ENCODE results near the gene PRPF8. TPM values are rescaled to one million over a fixed set of nuclear protein-coding genes. Genes with fewer than 3 reads are reported as not detected.

Gene PRPF8
- total and polyA plus RNA-seq, 10 of the 15 experiments (the other 5 are each of a cell fraction or from before 2014, with no cell fraction given) = 77.2 to 337 (median 162) TPM

DNA sequence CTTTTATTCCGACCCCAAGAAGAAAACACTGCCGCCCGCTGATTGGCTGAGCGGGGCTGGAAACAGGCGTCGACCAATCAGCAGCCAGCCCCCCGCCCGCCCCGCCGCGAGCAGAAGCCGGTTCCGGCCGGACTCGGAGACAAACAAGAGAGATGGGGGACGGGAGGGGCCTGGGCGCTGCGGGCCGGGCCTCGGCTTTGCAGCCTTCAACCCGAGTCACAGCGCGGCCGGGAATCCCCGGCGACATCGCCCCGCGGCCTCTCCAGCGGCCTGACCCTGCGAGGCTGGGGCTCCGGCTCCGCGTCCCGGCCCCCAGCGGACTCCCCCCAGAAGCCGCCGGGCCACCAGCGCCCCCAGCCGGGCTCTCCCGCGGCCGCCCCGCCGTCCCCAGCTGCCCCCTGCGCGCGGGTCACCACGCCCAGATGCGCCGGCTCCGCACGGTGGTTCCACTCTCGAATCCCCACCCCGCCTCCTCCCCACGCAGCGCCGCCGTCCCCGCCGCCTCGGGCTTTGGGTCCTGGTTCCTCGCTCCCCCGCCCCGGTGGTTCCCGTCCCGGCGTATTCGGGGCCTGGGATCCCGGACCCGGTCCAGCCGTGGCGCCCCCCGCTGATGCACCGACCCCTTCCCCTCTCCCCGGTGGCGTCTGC is 55.7 kb downstream of the PRPF8 start (continued):
- TF ChIP-seq, protein P1, sequence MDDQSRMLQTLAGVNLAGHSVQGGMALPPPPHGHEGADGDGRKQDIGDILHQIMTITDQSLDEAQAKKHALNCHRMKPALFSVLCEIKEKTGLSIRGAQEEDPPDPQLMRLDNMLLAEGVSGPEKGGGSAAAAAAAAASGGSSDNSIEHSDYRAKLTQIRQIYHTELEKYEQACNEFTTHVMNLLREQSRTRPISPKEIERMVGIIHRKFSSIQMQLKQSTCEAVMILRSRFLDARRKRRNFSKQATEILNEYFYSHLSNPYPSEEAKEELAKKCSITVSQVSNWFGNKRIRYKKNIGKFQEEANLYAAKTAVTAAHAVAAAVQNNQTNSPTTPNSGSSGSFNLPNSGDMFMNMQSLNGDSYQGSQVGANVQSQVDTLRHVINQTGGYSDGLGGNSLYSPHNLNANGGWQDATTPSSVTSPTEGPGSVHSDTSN (IDR thresholded peaks at IDR 0.05; ENCODE audit: insufficient replicate concordance, low read depth, low read length) = no peak
- TF ChIP-seq BACH1 (IDR thresholded peaks at IDR 0.05; ENCODE audit: borderline replicate concordance) = peak; percentile 43
- TF ChIP-seq HCFC1 (IDR thresholded peaks at IDR 0.05; ENCODE audit: low read length) = no peak
- 0 out of 2 replicates have a peak, but pooled peaks have one; percentile 50 for TF ChIP-seq TAF1 (IDR thresholded peaks at IDR 0.05; ENCODE audit: borderline replicate concordance, low read depth, low read length)
- TF ChIP-seq EZH2 (IDR thresholded peaks at IDR 0.05; ENCODE audit: borderline replicate concordance, control insufficient read depth, low read depth, low read length) = no peak
- TF ChIP-seq EED (IDR thresholded peaks at IDR 0.05; ENCODE audit: low read depth) = no peak
- TF ChIP-seq KLF5 (IDR thresholded peaks at IDR 0.05; ENCODE audit: partially characterized antibody) = no peak
- peak; percentile 63 for TF ChIP-seq NR2C1 (IDR thresholded peaks at IDR 0.05)
- no peak for TF ChIP-seq IKZF2 (IDR thresholded peaks at IDR 0.05)
- peak; percentile 70 for TF ChIP-seq POLR2A (IDR thresholded peaks at IDR 0.05; ENCODE audit: low read depth, low read length)
- TF ChIP-seq RBBP5 (conservative IDR thresholded peaks at IDR 0.05) = no peak
- TF ChIP-seq FOXM1 (IDR thresholded peaks at IDR 0.05; ENCODE audit: low read depth, low read length) = no peak
- no peak for TF ChIP-seq KDM1A (IDR thresholded peaks at IDR 0.05; ENCODE audit: borderline replicate concordance)
- no peak for TF ChIP-seq KAT2A (conservative IDR thresholded peaks at IDR 0.05; ENCODE audit: control insufficient read depth, low read depth, low read length)
- TF ChIP-seq ZSCAN29 (IDR thresholded peaks at IDR 0.05) = peak; percentile 51; the same call in 1 of the 2 replicates
- TF ChIP-seq, protein P2, sequence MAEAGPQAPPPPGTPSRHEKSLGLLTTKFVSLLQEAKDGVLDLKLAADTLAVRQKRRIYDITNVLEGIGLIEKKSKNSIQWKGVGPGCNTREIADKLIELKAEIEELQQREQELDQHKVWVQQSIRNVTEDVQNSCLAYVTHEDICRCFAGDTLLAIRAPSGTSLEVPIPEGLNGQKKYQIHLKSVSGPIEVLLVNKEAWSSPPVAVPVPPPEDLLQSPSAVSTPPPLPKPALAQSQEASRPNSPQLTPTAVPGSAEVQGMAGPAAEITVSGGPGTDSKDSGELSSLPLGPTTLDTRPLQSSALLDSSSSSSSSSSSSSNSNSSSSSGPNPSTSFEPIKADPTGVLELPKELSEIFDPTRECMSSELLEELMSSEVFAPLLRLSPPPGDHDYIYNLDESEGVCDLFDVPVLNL (IDR thresholded peaks at IDR 0.05; ENCODE audit: low read depth, low read length) = no peak; the same call in 1 of the 2 replicates
- no peak for TF ChIP-seq BCL11A (IDR thresholded peaks at IDR 0.05; ENCODE audit: low read depth, low read length)
- TF ChIP-seq, protein P3, sequence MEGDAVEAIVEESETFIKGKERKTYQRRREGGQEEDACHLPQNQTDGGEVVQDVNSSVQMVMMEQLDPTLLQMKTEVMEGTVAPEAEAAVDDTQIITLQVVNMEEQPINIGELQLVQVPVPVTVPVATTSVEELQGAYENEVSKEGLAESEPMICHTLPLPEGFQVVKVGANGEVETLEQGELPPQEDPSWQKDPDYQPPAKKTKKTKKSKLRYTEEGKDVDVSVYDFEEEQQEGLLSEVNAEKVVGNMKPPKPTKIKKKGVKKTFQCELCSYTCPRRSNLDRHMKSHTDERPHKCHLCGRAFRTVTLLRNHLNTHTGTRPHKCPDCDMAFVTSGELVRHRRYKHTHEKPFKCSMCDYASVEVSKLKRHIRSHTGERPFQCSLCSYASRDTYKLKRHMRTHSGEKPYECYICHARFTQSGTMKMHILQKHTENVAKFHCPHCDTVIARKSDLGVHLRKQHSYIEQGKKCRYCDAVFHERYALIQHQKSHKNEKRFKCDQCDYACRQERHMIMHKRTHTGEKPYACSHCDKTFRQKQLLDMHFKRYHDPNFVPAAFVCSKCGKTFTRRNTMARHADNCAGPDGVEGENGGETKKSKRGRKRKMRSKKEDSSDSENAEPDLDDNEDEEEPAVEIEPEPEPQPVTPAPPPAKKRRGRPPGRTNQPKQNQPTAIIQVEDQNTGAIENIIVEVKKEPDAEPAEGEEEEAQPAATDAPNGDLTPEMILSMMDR (IDR thresholded peaks at IDR 0.05 in 2 of 3, conservative IDR thresholded peaks at IDR 0.05 in 1 of 3; ENCODE audit: control insufficient read depth in 2 of 3, extremely low read depth in 1 of 3, insufficient read depth in 1 of 3, low read depth in 3 of 3, low read length in 3 of 3) = peak in 2 of 3 experiments; percentile 30 to 51; a peak in 4 of 6 replicates
- TF ChIP-seq IRF4 (IDR thresholded peaks at IDR 0.05; ENCODE audit: low read depth, low read length) = no peak
- TF ChIP-seq SIX5 (IDR thresholded peaks at IDR 0.05; ENCODE audit: low read depth, low read length, severe bottlenecking) = no peak
- TF ChIP-seq FOXK2 (IDR thresholded peaks at IDR 0.05) = no peak
- no peak for TF ChIP-seq POLR2AphosphoS2 (IDR thresholded peaks at IDR 0.05; ENCODE audit: low read depth, low read length)
- TF ChIP-seq NR2C2 (IDR thresholded peaks at IDR 0.05; ENCODE audit: borderline replicate concordance, control insufficient read depth, insufficient read length, low read depth) = no peak
- TF ChIP-seq, protein P4, sequence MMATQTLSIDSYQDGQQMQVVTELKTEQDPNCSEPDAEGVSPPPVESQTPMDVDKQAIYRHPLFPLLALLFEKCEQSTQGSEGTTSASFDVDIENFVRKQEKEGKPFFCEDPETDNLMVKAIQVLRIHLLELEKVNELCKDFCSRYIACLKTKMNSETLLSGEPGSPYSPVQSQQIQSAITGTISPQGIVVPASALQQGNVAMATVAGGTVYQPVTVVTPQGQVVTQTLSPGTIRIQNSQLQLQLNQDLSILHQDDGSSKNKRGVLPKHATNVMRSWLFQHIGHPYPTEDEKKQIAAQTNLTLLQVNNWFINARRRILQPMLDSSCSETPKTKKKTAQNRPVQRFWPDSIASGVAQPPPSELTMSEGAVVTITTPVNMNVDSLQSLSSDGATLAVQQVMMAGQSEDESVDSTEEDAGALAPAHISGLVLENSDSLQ (IDR thresholded peaks at IDR 0.05) = no peak
- peak; percentile 75 for TF ChIP-seq DPF2 (IDR thresholded peaks at IDR 0.05)
- no peak for TF ChIP-seq CBX5 (IDR thresholded peaks at IDR 0.05; ENCODE audit: low read depth)
- TF ChIP-seq SPI1 (IDR thresholded peaks at IDR 0.05; ENCODE audit: borderline replicate concordance, insufficient read depth, low read depth, low read length) = no peak
